GM23248 (cell line): Measurements from ENCODE around the gene KCNN3. TPM values are rescaled to one million over a fixed set of nuclear protein-coding genes. Genes with fewer than 3 reads are reported as not detected.

ENCODE experiments used
- DNase-seq: peaks from one replicate; pipeline ENCODE4 v3.0.0-alpha.2; 2015
- H2AFZ ChIP-seq: fragments of 200-600 bp; sonication (generic); 2 replicates; pipeline ENCODE4 v1.6.1; 2016; ENCODE audit warnings: antibody characterized with exemption
- H3F3A ChIP-seq: fragments of 200-600 bp; sonication (generic); 2 replicates; pipeline ENCODE4 v1.6.1; 2016; ENCODE audit warnings: mild to moderate bottlenecking, antibody characterized with exemption, mixed run types; ENCODE audit not compliant: insufficient read depth
- H3K27ac ChIP-seq: fragments of 200-600 bp; sonication (generic); 2 replicates; pipeline ENCODE4 v1.5.1; 2016; ENCODE audit warnings: mild to moderate bottlenecking
- H3K27me3 ChIP-seq: fragments of 200-600 bp; sonication (generic); replicated peaks from 2 replicates; pipeline ENCODE4 v1.6.1; 2016; ENCODE audit warnings: mild to moderate bottlenecking; ENCODE audit not compliant: insufficient read depth
- H3K36me3 ChIP-seq: fragments of 200-600 bp; sonication (generic); 2 replicates; pipeline ENCODE4 v1.6.1; 2016; ENCODE audit warnings: low read depth, mild to moderate bottlenecking
- H3K4me1 ChIP-seq: fragments of 200-600 bp; sonication (generic); 2 replicates; pipeline ENCODE4 v1.6.1; 2016; ENCODE audit warnings: mild to moderate bottlenecking; ENCODE audit not compliant: insufficient read depth
- H3K4me2 ChIP-seq: fragments of 200-600 bp; sonication (generic); one replicate; pipeline ENCODE4 v1.6.1; 2016; ENCODE audit warnings: mild to moderate bottlenecking; ENCODE audit not compliant: unreplicated experiment
- H3K4me3 ChIP-seq: fragments of 200-600 bp; sonication (generic); 2 replicates; pipeline ENCODE4 v1.5.1; 2016; ENCODE audit warnings: mild to moderate bottlenecking
- H3K79me2 ChIP-seq: fragments of 200-600 bp; sonication (generic); 2 replicates; pipeline ENCODE4 v1.6.1; 2016; ENCODE audit warnings: mild to moderate bottlenecking; ENCODE audit not compliant: insufficient read depth
- H3K9ac ChIP-seq: fragments of 200-600 bp; sonication (generic); 2 replicates; pipeline ENCODE4 v1.6.1; 2016; ENCODE audit warnings: mild to moderate bottlenecking
- H3K9me2 ChIP-seq: fragments of 200-600 bp; sonication (generic); 2 replicates; pipeline ENCODE4 v1.6.1; 2016; ENCODE audit warnings: mixed run types, mild to moderate bottlenecking, moderate library complexity; ENCODE audit not compliant: insufficient read depth
- H3K9me3 ChIP-seq: fragments of 200-600 bp; sonication (generic); one replicate; pipeline ENCODE4 v1.6.1; 2017; ENCODE audit warnings: low read depth
- H4K20me1 ChIP-seq: fragments of 200-600 bp; sonication (generic); 2 replicates; pipeline ENCODE4 v1.6.0; 2016; ENCODE audit not compliant: insufficient read depth
- EZH2 ChIP-seq: fragments of 200-600 bp; sonication (generic); IDR thresholded peaks from 2 replicates; pipeline ENCODE4 v1.6.1; 2018; ENCODE audit warnings: antibody characterized with exemption, mild to moderate bottlenecking; ENCODE audit not compliant: insufficient read depth, poor library complexity, severe bottlenecking
- EZH2phosphoT487 ChIP-seq: fragments of 200-600 bp; sonication (generic); IDR thresholded peaks from 2 replicates; pipeline ENCODE4 v1.6.1; 2018; ENCODE audit warnings: antibody characterized with exemption, moderate library complexity, mild to moderate bottlenecking, low read depth; ENCODE audit not compliant: insufficient read depth
- WGBS, 2 experiments: methylation state at CpG; one replicate each; pipeline ENCODE4 v1.1.6; 2015 to 2017; ENCODE audit warnings: low lambda C conversion rate in 2 of 2, low coverage in 1 of 2; ENCODE audit errors: missing lambda C conversion rate in 2 of 2; 5-methylcytosine and 5-hydroxymethylcytosine counted together
- in situ Hi-C: fragments of 300-500 bp; cut with MboI; formaldehyde crosslinking; loops from 2 replicates; pipeline ENCODE4 v1.15.0; 2020
- polyA plus RNA-seq: library from polyadenylated mRNA; unstranded; fragments of >200 nt; fragmentation: Nextera tagmentation; extraction: Ambion mirVana; gene quantifications from 2 replicates; pipeline ENCODE4 v1.2.1, GENCODE V29; 2016
- total RNA-seq: library from RNA; depleted of rRNA; stranded (reverse); fragments of >200 nt; shearing (Covaris generic); gene quantifications from 2 replicates; pipeline ENCODE4 v1.2.3, GENCODE V29; 2014

Gene KCNN3
- total and polyA plus RNA-seq, 2 experiments from 2014 or later: not detected

DNA sequence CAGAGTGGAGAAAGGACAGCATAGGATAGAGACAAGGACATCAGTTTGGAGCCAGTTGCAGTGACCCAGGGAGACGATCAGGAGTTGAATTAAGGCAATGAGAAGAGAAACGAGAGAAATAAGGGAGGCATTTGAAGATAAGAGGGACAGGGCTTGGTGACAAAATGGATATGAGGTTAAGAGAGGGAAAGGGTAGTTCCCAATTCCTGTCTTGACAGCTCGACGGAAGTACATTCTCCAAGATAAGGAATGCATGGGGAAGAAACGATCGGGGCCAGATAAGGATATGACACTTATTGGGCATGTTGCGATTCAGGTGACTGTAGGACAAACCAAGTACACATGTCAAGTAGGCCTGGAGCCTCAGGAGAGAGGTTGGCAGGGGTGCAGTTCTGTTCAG is 18.7 kb upstream of the KCNN3 start:
- peaks cover 21% of the 10 kb centered on the region for H3K27me3 ChIP-seq

DNA sequence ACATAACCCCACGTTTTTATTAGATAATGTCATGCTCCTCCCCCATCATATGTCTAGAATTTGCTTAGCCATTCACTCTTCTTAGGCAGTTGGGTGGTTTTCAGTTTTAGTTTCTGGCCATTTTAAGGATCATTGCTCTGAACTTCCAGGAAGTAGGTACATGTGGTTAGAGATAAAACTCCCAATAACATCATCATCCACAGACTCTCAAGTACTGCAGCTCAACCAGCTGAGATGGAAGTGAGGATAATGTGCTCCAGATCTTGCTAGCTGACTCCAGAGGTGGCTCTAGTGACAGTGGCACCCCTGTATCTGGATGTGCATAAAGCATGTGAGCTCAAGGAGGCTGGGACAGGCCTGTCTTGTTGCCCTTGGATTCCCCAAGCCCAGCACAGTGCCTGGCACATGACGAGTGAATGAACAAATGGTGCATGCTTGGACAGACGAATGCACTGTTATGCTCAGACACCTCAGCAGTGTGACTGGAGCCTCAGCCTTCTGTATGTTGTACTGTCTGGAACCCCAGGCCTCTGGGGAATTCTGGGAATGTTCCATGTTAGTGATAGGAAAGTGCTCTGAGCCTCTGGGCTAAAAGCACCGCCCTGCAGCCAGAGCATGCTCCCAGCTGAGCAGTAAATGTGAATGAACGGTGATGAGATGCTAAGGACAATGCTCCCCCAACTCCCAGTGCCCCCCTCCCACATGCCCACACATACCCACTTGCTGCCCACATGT is 16.4 kb upstream of the KCNN3 start:
- H2AFZ ChIP-seq: no peak overlapping the region

More for the DNA sequence above, 18.7 kb upstream of the KCNN3 start:
- Histone ChIP-seq H3K79me2 (no peaks in the 10 kb centered on the region), H3F3A (no peaks in the 10 kb centered on the region), H2AFZ (no peak overlapping the region), H3K9ac (no peak overlapping the region), H3K4me2 (no peak overlapping the region), H3K4me1 (no peaks in the 10 kb centered on the region), H3K36me3 (no peaks in the 10 kb centered on the region), H3K27ac (no peak overlapping the region), H3K4me3 (no peak overlapping the region), H3K9me3 (no peaks in the 10 kb centered on the region), H3K9me2 (no peaks in the 10 kb centered on the region), H4K20me1 (no peaks in the 10 kb centered on the region)
- 59 to 64% methylated on average over 7 of the region's 7 CpGs for WGBS, 2 experiments
- TF ChIP-seq EZH2 (no peak), EZH2phosphoT487 (no peak)
- in situ Hi-C loops: loop anchor here (10.0 to 25.0 kb wide), 3 partner anchors 226 to 404 kb away; partner anchors contain the start of gene CHRNB2
- DNase-seq: no peak

DNA sequence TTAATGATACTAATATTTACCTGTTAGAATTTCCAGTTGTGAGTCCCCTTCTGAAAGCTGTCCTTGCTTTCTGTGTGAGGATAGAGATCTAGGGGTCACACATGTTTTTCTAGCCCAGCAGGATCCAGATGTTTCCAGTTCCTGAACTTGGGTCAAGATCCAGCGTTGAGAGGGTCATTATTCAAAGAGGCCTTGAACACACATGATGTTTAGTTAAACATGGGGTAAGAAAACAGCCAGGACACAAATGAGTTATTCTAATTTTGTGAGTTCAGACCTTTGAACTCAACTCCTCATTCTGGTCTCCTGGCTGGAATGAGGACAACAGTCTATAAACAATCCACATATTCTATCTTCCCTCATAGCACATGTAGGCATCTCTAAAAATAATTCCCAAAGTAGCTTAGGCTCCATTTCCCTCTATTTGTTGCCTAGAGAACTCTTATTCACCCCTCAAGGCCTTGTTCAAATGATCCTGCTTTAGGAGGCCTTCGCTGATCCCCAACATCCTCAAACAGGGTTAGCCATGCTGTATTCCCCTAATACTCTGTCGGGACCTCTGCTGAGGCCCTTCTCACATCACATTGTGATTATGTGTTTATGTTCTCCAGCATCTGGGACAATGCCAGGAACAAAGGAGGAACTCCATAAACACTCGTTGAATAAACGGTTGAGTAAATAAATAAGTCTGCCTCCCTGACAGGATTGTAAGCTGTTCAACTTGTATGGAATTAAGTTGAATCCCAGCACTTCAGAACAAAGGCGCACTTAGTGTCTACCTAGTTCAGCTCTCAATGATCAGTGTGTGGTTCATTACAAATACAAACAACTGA is 15.0 kb upstream of the KCNN3 start:
- Histone ChIP-seq H3F3A (no peaks in the 10 kb centered on the region), H3K36me3 (no peaks in the 10 kb centered on the region), H3K27me3 (no peaks in the 10 kb centered on the region; the same call in 1 of the 2 replicates), H3K79me2 (no peaks in the 10 kb centered on the region), H2AFZ (no peak overlapping the region), H3K4me2 (no peak overlapping the region), H3K27ac (no peak overlapping the region), H3K9me3 (no peaks in the 10 kb centered on the region), H3K9ac (no peak overlapping the region), H4K20me1 (no peaks in the 10 kb centered on the region), H3K4me1 (no peaks in the 10 kb centered on the region), H3K9me2 (no peaks in the 10 kb centered on the region), H3K4me3 (no peak overlapping the region)
- WGBS, 2 experiments: 49 to 54% methylated on average over 6 of the region's 6 CpGs
- TF ChIP-seq EZH2 (no peak), EZH2phosphoT487 (no peak)
- DNase-seq: no peak
- in situ Hi-C loops: loop anchor here (10.0 to 25.0 kb wide), 3 partner anchors 223 to 400 kb away; partner anchors contain the start of gene CHRNB2

More for the DNA sequence above, 16.4 kb upstream of the KCNN3 start:
- Histone ChIP-seq H3K36me3 (no peaks in the 10 kb centered on the region), H3K4me2 (no peak overlapping the region), H4K20me1 (no peaks in the 10 kb centered on the region), H3K4me1 (no peaks in the 10 kb centered on the region), H3F3A (no peaks in the 10 kb centered on the region), H3K27me3 (peaks cover 2% of the 10 kb centered on the region; the same call in 1 of the 2 replicates), H3K9me2 (no peaks in the 10 kb centered on the region), H3K4me3 (no peak overlapping the region), H3K9ac (no peak overlapping the region), H3K27ac (no peak overlapping the region), H3K9me3 (no peaks in the 10 kb centered on the region), H3K79me2 (no peaks in the 10 kb centered on the region)
- DNase-seq: no peak
- no peak for TF ChIP-seq EZH2phosphoT487
- no peak for TF ChIP-seq EZH2
- in situ Hi-C loops: loop anchor here (10.0 to 25.0 kb wide), 3 partner anchors 224 to 402 kb away; partner anchors contain the start of gene CHRNB2
- WGBS, 2 experiments: 31 to 47% methylated on average over 4 to 5 of the region's 5 CpGs
